GM15510 (cell line): Measurements from ENCODE around the gene QKI.
A peak's percentile ranks its signal among the peaks of the same experiment; 100 is the strongest.

Experiments used
- POLR2A ChIP-seq: IDR thresholded peaks from 3 replicates; pipeline ENCODE4 v1.6.1; 2011; ENCODE audit warnings: borderline replicate concordance; ENCODE audit not compliant: insufficient read length; ENCODE audit errors: extremely low read depth

The QKI gene

GRCh38 chr6:163402616-163403015, 11.9 kb upstream of the QKI start:
- TF ChIP-seq POLR2A = no peak

- no peak for TF ChIP-seq POLR2A
These were observed 9.7 kb upstream of the QKI start for GRCh38 chr6:163404825-163405265.

GRCh38 chr6:163405412-163406309, 8.9 kb upstream of the QKI start:
- no peak for TF ChIP-seq POLR2A

- no peak for TF ChIP-seq POLR2A
These were observed 8.2 kb upstream of the QKI start for GRCh38 chr6:163406366-163406765.

GRCh38 chr6:163406830-163407229, 7.7 kb upstream of the QKI start:
- no peak for TF ChIP-seq POLR2A

GRCh38 chr6:163408352-163408991, 6.0 kb upstream of the QKI start:
- TF ChIP-seq POLR2A = no peak

- TF ChIP-seq POLR2A = no peak
These were observed 4.8 kb upstream of the QKI start for GRCh38 chr6:163409712-163410111.

- no peak for TF ChIP-seq POLR2A
These were observed 2.2 kb upstream of the QKI start for GRCh38 chr6:163412341-163412740.

GRCh38 chr6:163412801-163413344, 1.6 kb upstream of the QKI start:
- TF ChIP-seq POLR2A = no peak

GRCh38 chr6:163413345-163414116, 987 bp upstream of the QKI start:
- peak; percentile 71 for TF ChIP-seq POLR2A

GRCh38 chr6:163414946-163415619, 565 bp downstream of the QKI start:
- TF ChIP-seq POLR2A = no peak

- no peak for TF ChIP-seq POLR2A
These were observed 1.4 kb downstream of the QKI start for GRCh38 chr6:163415620-163416556.

- TF ChIP-seq POLR2A = no peak
These were observed 2.2 kb downstream of the QKI start for GRCh38 chr6:163416557-163417253.
